ENCODE measurements around the gene C16orf86. TPM values are rescaled to one million over a fixed set of nuclear protein-coding genes. Genes with fewer than 3 reads are reported as not detected.

C16orf86 gene
- polyA plus RNA-seq, 2 of the 4 experiments (the other 2 are of a cell fraction): 0.06 TPM; not detected in 1

DNA sequence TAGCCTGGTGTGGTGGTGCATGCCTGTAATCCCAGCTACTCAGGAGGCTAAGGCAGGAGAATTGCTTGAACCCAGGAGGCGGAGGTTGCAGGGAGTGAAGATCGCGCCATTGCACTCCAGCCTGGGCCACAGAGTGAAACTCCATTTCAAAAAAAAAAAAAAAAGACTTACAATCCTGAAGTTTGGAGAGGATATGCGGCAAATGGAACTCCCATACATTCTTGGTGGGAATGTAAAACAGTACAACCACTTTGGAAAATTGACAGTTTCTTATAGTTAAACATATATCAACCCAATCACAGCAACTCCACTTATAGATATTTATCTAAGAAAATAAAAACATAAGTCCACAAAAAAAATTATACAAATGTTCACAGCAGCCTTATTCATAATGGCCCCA lies 40.6 kb downstream of the C16orf86 start:
- H3K4me3 ChIP-seq: no peak overlapping the region

DNA sequence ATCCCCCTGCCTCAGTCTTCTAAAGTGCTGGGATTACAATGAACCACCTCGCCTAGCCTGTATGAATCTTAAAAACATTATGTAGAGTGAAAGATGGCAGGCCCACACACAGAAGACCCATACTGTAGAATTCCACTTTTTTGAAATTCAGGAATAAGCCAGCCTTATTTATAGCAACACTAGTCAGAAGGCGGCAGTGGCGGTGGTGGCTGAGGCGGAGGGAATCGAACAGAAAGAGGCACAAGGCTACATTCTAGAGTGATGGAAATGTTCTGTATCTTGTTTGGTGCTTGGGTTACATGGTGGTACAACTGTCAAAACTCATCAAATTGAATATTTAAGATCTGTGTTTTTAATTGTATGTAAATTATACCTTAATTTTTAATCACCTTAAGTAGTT lies 41.2 kb downstream of the C16orf86 start:
- ChIA-PET POLR2A (no interaction called here), CTCF (interaction anchor here (0.9 kb wide), 1 partner anchor 40 kb away, joined by 3 read pairs; no protein-coding TSS in a partner anchor)
- WGBS (ENCODE audit: missing lambda C conversion rate): 96% methylated on average over 5 of the region's 5 CpGs
- no peaks in the 10 kb centered on the region for H3K9me3 ChIP-seq
- H3K4me2 ChIP-seq: no peak overlapping the region
- H3K27ac ChIP-seq: no peak overlapping the region
- no peak overlapping the region for H3K4me3 ChIP-seq
- DNase-seq (ENCODE audit: low read depth in 1 of 2, low spot score in 1 of 2) (no peak), ATAC-seq (no peak), FAIRE-seq (no peak)
- H3K4me1 ChIP-seq: no peaks in the 10 kb centered on the region
- TF ChIP-seq GATA3 (IDR thresholded peaks at IDR 0.05; ENCODE audit: borderline replicate concordance) (no peak), POLR2AphosphoS2 (conservative IDR thresholded peaks at IDR 0.05; ENCODE audit: low read length) (no peak), MAFK (IDR thresholded peaks at IDR 0.05; ENCODE audit: partially characterized antibody) (no peak), FOSB (CRISPR knock-in tag; IDR thresholded peaks at IDR 0.05) (no peak), NFE2L2 (conservative IDR thresholded peaks at IDR 0.05; ENCODE audit: low read length) (no peak), TP53 (CRISPR knock-in tag; IDR thresholded peaks at IDR 0.05) (no peak)
- TF ChIP-seq, protein P1, sequence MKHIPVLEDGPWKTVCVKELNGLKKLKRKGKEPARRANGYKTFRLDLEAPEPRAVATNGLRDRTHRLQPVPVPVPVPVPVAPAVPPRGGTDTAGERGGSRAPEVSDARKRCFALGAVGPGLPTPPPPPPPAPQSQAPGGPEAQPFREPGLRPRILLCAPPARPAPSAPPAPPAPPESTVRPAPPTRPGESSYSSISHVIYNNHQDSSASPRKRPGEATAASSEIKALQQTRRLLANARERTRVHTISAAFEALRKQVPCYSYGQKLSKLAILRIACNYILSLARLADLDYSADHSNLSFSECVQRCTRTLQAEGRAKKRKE (CRISPR knock-in tag; IDR thresholded peaks at IDR 0.05; ENCODE audit: low read depth): no peak

More for the DNA sequence above, 40.6 kb downstream of the C16orf86 start:
- ChIA-PET CTCF (interaction anchor here (1.6 kb wide), 1 partner anchor 34 kb away, joined by 3 read pairs; no protein-coding TSS in a partner anchor), POLR2A (no interaction called here)
- 86% methylated on average over 4 of the region's 4 CpGs for WGBS (ENCODE audit: missing lambda C conversion rate)
- no peak for DNase-seq (ENCODE audit: low read depth in 1 of 2, low spot score in 1 of 2)
- FAIRE-seq: no peak
- no peak for ATAC-seq
- Histone ChIP-seq H3K4me2 (no peak overlapping the region), H3K9me3 (no peaks in the 10 kb centered on the region), H3K27ac (no peak overlapping the region), H3K4me1 (no peaks in the 10 kb centered on the region)
- TF ChIP-seq CBX2 (IDR thresholded peaks at IDR 0.05; ENCODE audit: borderline replicate concordance, low read depth): no peak
- TF ChIP-seq POLR2AphosphoS2 (conservative IDR thresholded peaks at IDR 0.05; ENCODE audit: low read length): no peak
- TF ChIP-seq BHLHE40 (IDR thresholded peaks at IDR 0.05; ENCODE audit: low read depth, low read length): no peak

DNA sequence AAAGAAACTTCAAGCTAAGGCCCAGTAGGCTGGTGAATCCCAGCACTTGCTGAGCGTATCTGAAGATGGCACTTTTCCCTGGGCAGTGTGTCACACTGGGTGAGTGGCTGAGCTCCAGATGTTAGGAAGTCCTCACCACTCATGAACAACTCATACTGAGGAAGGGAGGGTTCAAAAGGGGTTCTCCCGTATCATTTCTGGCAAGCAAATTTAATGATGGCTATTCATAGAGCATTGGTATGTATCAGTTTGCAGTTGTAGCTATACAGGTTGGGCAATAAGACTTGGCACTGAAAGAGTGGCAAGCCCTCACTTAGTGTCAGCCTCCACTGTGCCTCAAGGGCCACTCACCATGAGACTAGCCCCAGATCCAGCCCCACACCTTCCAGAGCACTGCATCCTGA lies 41.8 kb downstream of the C16orf86 start:
- H3K9me3 ChIP-seq: no peaks in the 10 kb centered on the region
- no peak for TF ChIP-seq FOXS1 (CRISPR knock-in tag; IDR thresholded peaks at IDR 0.05)
- TF ChIP-seq, protein P2, sequence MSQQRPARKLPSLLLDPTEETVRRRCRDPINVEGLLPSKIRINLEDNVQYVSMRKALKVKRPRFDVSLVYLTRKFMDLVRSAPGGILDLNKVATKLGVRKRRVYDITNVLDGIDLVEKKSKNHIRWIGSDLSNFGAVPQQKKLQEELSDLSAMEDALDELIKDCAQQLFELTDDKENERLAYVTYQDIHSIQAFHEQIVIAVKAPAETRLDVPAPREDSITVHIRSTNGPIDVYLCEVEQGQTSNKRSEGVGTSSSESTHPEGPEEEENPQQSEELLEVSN (IDR thresholded peaks at IDR 0.05; ENCODE audit: borderline replicate concordance, low read depth): no peak
- no peak for TF ChIP-seq CBX2 (IDR thresholded peaks at IDR 0.05; ENCODE audit: borderline replicate concordance, low read depth)
- TF ChIP-seq FOSB (CRISPR knock-in tag; IDR thresholded peaks at IDR 0.05): no peak
- no peak for TF ChIP-seq NFE2L2 (conservative IDR thresholded peaks at IDR 0.05; ENCODE audit: low read length)
- TF ChIP-seq MAZ (IDR thresholded peaks at IDR 0.05; ENCODE audit: borderline replicate concordance, low read depth, low read length): no peak
- TF ChIP-seq CHD2 (IDR thresholded peaks at IDR 0.05; ENCODE audit: low read length, partially characterized antibody): no peak
- TF ChIP-seq, protein P3, sequence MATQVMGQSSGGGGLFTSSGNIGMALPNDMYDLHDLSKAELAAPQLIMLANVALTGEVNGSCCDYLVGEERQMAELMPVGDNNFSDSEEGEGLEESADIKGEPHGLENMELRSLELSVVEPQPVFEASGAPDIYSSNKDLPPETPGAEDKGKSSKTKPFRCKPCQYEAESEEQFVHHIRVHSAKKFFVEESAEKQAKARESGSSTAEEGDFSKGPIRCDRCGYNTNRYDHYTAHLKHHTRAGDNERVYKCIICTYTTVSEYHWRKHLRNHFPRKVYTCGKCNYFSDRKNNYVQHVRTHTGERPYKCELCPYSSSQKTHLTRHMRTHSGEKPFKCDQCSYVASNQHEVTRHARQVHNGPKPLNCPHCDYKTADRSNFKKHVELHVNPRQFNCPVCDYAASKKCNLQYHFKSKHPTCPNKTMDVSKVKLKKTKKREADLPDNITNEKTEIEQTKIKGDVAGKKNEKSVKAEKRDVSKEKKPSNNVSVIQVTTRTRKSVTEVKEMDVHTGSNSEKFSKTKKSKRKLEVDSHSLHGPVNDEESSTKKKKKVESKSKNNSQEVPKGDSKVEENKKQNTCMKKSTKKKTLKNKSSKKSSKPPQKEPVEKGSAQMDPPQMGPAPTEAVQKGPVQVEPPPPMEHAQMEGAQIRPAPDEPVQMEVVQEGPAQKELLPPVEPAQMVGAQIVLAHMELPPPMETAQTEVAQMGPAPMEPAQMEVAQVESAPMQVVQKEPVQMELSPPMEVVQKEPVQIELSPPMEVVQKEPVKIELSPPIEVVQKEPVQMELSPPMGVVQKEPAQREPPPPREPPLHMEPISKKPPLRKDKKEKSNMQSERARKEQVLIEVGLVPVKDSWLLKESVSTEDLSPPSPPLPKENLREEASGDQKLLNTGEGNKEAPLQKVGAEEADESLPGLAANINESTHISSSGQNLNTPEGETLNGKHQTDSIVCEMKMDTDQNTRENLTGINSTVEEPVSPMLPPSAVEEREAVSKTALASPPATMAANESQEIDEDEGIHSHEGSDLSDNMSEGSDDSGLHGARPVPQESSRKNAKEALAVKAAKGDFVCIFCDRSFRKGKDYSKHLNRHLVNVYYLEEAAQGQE (IDR thresholded peaks at IDR 0.05): no peak
- FAIRE-seq (no peak), ATAC-seq (no peak), DNase-seq (ENCODE audit: low read depth in 1 of 2, low spot score in 1 of 2) (no peak)
- H3K4me3 ChIP-seq: no peak overlapping the region
- WGBS (ENCODE audit: missing lambda C conversion rate): 96% methylated on average over 2 of the region's 2 CpGs
- ChIA-PET CTCF (interaction anchor here (0.9 to 1.8 kb wide), 2 partner anchors 40 to 108 kb away, joined by 3 to 5 read pairs; no protein-coding TSS in a partner anchor), POLR2A (no interaction called here)
- H3K4me2 ChIP-seq: no peak overlapping the region
- no peak overlapping the region for H3K27ac ChIP-seq
- H3K4me1 ChIP-seq: no peaks in the 10 kb centered on the region

All from A549 (cell line).